ENCODE measurements around the gene LTB4R2. TPM values are rescaled to one million over a fixed set of nuclear protein-coding genes. Genes with fewer than 3 reads are reported as not detected.

Gene LTB4R2
- total RNA-seq, 2 experiments from 2014 or later: 15.7 to 37.6 TPM

DNA sequence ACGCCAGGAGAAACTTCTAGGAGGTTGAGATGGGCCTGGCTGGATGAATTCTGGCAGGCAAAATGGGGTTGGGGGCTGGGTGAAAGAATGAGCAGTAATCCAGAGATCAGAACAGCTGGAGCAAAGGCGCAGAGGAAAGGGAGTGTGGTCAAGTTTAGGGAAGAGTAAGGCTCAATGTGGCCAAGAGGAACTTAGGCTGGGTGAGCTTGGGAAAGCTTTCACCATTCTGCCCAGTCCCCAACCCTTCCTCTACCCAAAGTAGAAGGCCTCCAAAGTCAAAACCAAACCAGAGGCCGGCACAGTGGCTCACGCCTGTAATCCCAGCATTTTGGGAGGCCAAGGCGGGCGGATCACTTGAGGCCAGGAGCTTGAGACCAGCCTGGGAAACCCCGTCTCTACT, 28.3 kb upstream of the LTB4R2 start:
- H3K4me1 ChIP-seq (ENCODE audit: insufficient read depth, low read length, poor library complexity, severe bottlenecking): peaks cover 7% of the 10 kb centered on the region
- no peak overlapping the region for H3K4me2 ChIP-seq (ENCODE audit: low read length)
- H4K20me1 ChIP-seq (ENCODE audit: insufficient read depth, low read length): no peaks in the 10 kb centered on the region
- POLR2A ChIA-PET: no interaction called here
- TF ChIP-seq, protein P1, sequence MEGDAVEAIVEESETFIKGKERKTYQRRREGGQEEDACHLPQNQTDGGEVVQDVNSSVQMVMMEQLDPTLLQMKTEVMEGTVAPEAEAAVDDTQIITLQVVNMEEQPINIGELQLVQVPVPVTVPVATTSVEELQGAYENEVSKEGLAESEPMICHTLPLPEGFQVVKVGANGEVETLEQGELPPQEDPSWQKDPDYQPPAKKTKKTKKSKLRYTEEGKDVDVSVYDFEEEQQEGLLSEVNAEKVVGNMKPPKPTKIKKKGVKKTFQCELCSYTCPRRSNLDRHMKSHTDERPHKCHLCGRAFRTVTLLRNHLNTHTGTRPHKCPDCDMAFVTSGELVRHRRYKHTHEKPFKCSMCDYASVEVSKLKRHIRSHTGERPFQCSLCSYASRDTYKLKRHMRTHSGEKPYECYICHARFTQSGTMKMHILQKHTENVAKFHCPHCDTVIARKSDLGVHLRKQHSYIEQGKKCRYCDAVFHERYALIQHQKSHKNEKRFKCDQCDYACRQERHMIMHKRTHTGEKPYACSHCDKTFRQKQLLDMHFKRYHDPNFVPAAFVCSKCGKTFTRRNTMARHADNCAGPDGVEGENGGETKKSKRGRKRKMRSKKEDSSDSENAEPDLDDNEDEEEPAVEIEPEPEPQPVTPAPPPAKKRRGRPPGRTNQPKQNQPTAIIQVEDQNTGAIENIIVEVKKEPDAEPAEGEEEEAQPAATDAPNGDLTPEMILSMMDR (conservative IDR thresholded peaks at IDR 0.05; ENCODE audit: low read length): no peak
- no peak for TF ChIP-seq EZH2phosphoT487 (IDR thresholded peaks at IDR 0.05; ENCODE audit: borderline replicate concordance, low read depth, low read length)
- H3K79me2 ChIP-seq (ENCODE audit: insufficient read depth, low read depth, low read length): no peaks in the 10 kb centered on the region
- no peak for DNase-seq (ENCODE audit: low spot score)
- no peak overlapping the region for H2AFZ ChIP-seq (ENCODE audit: low read length)
- no peak overlapping the region for H3K27ac ChIP-seq (ENCODE audit: low read depth, low read length, poor library complexity, severe bottlenecking)
- intact Hi-C loops (cut with micrococcal nuclease; ENCODE audit: unreplicated experiment): no loop called here
- H3K9me2 ChIP-seq (ENCODE audit: insufficient read depth, low read length): no peaks in the 10 kb centered on the region
- H3K9me3 ChIP-seq (ENCODE audit: low read length): no peaks in the 10 kb centered on the region
- no peaks in the 10 kb centered on the region for H3K36me3 ChIP-seq (ENCODE audit: insufficient read depth, low read length)
- BruUV-seq (replicated peaks): no TSS peak
- CTCF ChIA-PET (ENCODE audit: unreplicated experiment): no interaction called here
- no peak overlapping the region for H3K4me3 ChIP-seq (ENCODE audit: low read depth, low read length, poor library complexity, severe bottlenecking)

DNA sequence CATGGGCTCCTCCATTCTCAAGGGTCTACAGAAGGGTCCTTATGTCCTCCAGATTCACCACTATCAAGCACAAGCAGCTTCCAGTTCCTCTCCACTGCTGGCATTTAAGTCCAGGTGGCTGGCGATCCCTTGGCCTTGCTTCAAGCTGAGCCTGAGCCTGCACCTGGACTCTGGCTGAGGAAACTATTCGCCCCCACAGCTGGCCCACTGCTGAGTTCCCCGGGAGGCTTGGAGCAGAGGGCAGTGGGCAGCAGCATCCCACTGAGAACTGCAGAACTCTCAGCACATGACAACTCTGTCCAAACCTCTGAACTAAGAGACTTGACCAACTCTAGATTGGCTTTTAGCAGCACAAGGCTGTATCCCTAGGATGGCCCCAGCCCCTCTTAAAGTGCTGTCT, 27.2 kb upstream of the LTB4R2 start:
- Histone ChIP-seq H3K9me3 (ENCODE audit: low read length) (no peaks in the 10 kb centered on the region), H3K36me3 (ENCODE audit: insufficient read depth, low read length) (no peaks in the 10 kb centered on the region), H3K4me2 (ENCODE audit: low read length) (no peak overlapping the region), H3K4me3 (ENCODE audit: low read depth, low read length, poor library complexity, severe bottlenecking) (no peak overlapping the region), H3K4me1 (ENCODE audit: insufficient read depth, low read length, poor library complexity, severe bottlenecking) (peaks cover 7% of the 10 kb centered on the region), H3K27ac (ENCODE audit: low read depth, low read length, poor library complexity, severe bottlenecking) (no peak overlapping the region), H3K79me2 (ENCODE audit: insufficient read depth, low read depth, low read length) (no peaks in the 10 kb centered on the region), H4K20me1 (ENCODE audit: insufficient read depth, low read length) (no peaks in the 10 kb centered on the region), H3K9me2 (ENCODE audit: insufficient read depth, low read length) (no peaks in the 10 kb centered on the region), H2AFZ (ENCODE audit: low read length) (no peak overlapping the region)
- TF ChIP-seq EZH2phosphoT487 (IDR thresholded peaks at IDR 0.05; ENCODE audit: borderline replicate concordance, low read depth, low read length): no peak
- TF ChIP-seq, protein P1 (conservative IDR thresholded peaks at IDR 0.05; ENCODE audit: low read length): no peak
- intact Hi-C loops (cut with micrococcal nuclease; ENCODE audit: unreplicated experiment): no loop called here
- BruUV-seq (replicated peaks): no TSS peak
- DNase-seq (ENCODE audit: low spot score): no peak
- ChIA-PET POLR2A (interaction anchor here (1.0 to 1.4 kb wide), 2 partner anchors 35 to 39 kb away, joined by 4 to 5 read pairs; no protein-coding TSS in a partner anchor), CTCF (ENCODE audit: unreplicated experiment) (interaction anchor here (0.8 kb wide), 1 partner anchor 21 kb away, joined by 3 read pairs; no protein-coding TSS in a partner anchor)

- DNase-seq (ENCODE audit: low spot score): no peak
- TF ChIP-seq, protein P1 (conservative IDR thresholded peaks at IDR 0.05; ENCODE audit: low read length): no peak
- no peak for TF ChIP-seq EZH2phosphoT487 (IDR thresholded peaks at IDR 0.05; ENCODE audit: borderline replicate concordance, low read depth, low read length)
- BruUV-seq (replicated peaks): no TSS peak
Measured at GRCh38 chr14:24283796-24284460, 26.0 kb upstream of the LTB4R2 start.

More at GRCh38 chr14:24283796-24284460, 26.0 kb upstream of the LTB4R2 start:
- Histone ChIP-seq H3K9me3 (ENCODE audit: low read length) (no peaks in the 10 kb centered on the region), H3K4me1 (ENCODE audit: insufficient read depth, low read length, poor library complexity, severe bottlenecking) (peaks cover 7% of the 10 kb centered on the region), H3K79me2 (ENCODE audit: insufficient read depth, low read depth, low read length) (no peaks in the 10 kb centered on the region), H3K27ac (ENCODE audit: low read depth, low read length, poor library complexity, severe bottlenecking) (no peak overlapping the region), H3K4me3 (ENCODE audit: low read depth, low read length, poor library complexity, severe bottlenecking) (no peak overlapping the region), H3K4me2 (ENCODE audit: low read length) (no peak overlapping the region), H4K20me1 (ENCODE audit: insufficient read depth, low read length) (no peaks in the 10 kb centered on the region), H3K9me2 (ENCODE audit: insufficient read depth, low read length) (no peaks in the 10 kb centered on the region), H2AFZ (ENCODE audit: low read length) (no peak overlapping the region), H3K36me3 (ENCODE audit: insufficient read depth, low read length) (no peaks in the 10 kb centered on the region)
- intact Hi-C loops (cut with micrococcal nuclease; ENCODE audit: unreplicated experiment): no loop called here
- POLR2A ChIA-PET: interaction anchor here (1.0 kb wide), 1 partner anchor 40 kb away, joined by 5 read pairs; no protein-coding TSS in a partner anchor
- CTCF ChIA-PET (ENCODE audit: unreplicated experiment): no interaction called here

Measured in OCI-LY7 (cell line).